GM18519 (cell line): ENCODE measurements around the gene LANCL1.

Experiments used
- ATAC-seq: cut with Tn5 transposase; IDR thresholded peaks from one replicate; pipeline ENCODE4 v1.9.1; 2021; ENCODE audit warnings: mild to moderate bottlenecking, moderate library complexity; ENCODE audit not compliant: unreplicated experiment, low FRiP score

Gene LANCL1

DNA sequence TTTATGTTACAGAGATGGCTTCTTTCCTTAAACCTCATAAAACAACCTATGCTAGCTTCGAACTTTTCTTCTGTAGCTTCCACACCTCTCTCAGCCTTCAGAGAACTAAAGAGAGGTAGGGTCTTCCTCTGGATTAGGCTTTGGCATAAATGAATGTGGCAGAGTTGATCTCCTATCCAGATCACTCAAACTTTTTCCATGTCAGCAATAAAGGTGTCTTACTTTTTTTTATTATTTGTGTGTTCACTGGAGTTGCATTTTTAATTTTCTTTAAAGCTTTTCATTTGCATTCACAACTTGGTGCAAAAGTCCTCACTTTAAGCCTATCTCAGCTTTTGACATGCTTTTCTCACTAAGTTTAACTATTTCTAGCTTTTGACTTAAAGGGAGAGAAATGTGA, 66.0 kb downstream of the LANCL1 start:
- no peak for ATAC-seq

DNA sequence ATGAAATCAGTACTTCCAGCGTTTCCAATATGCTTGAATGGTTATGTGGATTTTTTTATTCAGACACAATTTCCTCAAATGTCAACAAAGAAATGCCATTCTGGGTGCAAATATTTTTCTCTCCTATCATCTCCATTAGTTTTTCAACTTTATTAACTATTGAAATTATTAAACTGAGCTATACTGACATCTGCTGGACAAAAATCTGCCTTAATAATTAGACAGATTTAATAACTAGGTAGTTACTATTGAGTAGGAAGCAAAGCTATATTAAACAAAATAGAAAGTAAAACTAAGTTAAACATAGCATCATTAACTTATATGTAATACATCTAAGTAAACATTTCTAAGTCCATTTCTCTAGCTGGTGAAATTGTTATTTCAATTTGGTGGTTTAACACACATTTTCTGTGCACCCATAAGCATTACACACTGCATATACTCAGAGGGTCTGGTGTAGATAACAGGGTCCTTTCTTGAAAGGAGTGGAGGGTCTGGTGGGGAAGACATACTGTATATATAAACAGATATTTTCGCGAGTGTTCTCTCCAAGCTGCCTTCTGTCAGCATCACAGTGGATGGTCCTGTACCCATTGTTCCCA, 77.0 kb downstream of the LANCL1 start:
- ATAC-seq: no peak

DNA sequence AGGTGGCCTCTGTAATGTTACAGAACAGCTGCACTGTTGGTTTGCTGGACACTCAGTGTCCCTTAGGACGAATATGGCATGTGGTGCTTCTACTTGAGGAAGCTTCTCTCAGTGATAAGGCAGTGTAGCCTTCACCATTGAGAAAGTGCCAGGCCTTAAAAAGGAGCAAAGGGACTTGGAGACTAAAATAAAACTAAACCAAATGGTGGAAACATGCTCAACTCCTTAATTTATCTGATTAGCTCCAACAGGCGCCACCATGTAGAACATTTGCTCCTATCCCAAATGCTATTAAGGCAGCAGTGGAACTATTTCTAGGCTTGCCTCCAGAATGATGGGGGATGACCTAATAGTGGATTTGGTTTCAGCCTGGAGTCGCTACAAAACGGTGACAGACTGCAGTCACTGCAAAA, 84.1 kb downstream of the LANCL1 start:
- no peak for ATAC-seq

DNA sequence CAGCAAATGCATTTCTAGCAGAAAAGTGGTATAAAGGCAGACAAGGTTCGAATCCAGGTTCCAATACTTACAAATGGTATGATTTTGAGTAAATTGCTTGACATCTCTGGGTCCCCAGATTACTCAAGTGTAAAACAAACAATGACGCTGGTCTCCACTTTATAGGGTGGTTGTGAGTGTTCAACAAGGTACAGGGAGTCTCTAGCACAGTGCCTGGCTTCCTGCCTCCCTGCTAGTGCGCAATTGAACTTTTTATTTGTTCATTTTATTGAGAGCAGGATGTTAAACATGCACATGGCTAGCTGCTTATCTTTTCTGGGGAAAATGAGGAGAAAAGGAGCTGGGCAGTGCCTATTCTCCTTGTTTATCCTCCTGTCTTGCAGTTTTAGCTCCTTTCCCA, 86.7 kb downstream of the LANCL1 start:
- no peak for ATAC-seq

DNA sequence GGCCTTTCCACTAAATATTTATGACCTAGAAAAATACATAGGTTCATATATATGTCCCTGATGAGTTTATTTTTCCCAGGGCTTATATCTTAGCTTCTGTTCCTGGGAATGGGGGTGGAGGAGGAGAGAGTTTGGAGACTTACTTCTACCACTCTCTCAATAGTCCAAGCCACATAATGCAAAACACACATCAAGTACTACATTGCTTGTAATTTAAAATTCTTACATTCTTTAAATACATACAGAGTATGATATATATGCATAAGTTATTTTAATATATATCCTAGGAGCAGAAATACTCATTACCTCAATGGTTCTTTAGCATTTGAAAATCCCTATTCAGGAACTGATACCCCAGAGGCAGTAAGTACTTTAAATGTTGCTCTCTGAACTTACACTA, 88.4 kb downstream of the LANCL1 start:
- ATAC-seq: no peak

DNA sequence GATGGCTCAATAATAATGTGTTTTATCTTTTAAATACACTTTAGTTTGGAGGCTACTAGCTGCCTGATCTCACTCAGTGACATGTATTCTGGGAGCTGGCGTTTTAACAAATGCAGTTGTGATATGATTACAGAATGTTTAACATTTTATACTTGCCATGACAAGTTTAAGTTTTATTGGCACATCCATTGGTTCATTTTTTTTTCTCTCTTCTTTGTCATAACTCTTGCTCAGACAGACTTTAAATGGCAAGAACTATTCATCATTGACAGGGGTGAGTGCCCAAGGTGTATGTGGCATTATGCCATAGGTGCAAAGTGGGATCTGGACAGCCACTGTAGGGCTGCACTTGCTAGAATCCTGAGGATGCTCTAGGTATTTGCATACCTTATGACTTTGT, 89.5 kb downstream of the LANCL1 start:
- ATAC-seq: no peak
